GM18907 (cell line): ENCODE measurements around the gene CDK5RAP3.
A peak's percentile ranks its signal among the peaks of the same experiment; 100 is the strongest.
"Not testable (repeated sequence)": the region's sequence is repeated elsewhere in the genome, so short reads cannot be mapped to it uniquely, and the experiment has no call there.

Source experiments
- ATAC-seq: cut with Tn5 transposase; IDR thresholded peaks from one replicate; pipeline ENCODE4 v1.9.1; 2021; ENCODE audit warnings: mild to moderate bottlenecking, moderate library complexity; ENCODE audit not compliant: unreplicated experiment

Gene CDK5RAP3

DNA sequence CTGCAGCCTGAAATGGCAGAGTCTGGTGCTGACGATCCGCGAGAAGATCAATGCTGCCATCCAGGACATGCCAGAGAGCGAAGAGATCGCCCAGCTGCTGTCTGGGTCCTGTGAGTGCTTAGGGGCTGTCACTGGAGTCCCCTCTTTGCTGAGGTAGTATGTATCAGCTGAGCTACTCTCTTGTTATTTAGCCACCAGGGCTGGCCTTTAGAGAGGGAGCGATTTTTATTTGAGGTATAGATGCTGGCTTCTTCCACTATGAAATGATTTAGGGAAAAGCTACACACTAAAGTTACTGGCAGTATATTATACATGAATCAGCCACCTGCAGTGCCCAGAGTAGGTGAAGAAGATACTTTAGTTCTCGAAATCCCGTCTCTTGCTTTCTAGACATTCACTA, 2.6 kb downstream of the CDK5RAP3 start:
- ATAC-seq, result no peak

DNA sequence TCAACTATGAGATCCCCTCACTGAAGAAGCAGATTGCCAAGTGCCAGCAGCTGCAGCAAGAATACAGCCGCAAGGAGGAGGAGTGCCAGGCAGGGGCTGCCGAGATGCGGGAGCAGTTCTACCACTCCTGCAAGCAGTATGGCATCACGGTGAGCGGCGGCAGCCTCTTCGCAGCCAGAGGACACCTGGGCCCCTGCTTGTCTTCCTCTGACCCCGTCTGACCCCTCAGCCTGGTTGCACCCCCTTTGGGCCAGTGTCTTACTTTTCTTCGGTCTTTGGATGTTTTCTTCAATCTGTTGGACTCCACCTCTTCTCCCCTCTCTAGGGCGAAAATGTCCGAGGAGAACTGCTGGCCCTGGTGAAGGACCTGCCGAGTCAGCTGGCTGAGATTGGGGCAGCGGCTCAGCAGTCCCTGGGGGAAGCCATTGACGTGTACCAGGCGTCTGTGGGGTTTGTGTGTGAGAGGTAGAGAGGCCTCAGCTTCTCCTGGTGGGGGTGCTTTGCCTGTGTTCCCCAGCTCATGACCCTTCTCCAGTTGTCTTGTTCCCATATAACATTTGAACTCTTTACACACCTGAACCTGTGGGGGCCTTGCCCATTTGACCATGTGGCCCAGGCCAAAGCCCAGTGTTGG, 4.4 kb downstream of the CDK5RAP3 start:
- no peak for ATAC-seq

DNA sequence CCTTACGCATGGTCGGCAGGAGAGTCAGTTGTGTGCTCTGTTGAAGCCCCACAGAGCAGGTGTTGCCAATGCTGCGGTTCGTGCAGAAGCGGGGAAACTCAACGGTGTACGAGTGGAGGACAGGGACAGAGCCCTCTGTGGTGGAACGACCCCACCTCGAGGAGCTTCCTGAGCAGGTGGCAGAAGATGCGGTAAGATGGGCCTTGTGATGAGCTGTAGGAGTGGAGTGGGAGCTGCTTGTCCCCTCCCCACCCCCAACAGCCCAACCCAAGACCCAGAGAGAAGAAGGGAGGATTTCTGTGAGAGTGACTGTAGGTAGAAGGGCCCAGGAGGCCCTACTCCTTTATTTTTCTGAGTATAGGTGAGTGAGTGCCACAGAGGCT, 4.9 kb downstream of the CDK5RAP3 start:
- no peak for ATAC-seq

DNA sequence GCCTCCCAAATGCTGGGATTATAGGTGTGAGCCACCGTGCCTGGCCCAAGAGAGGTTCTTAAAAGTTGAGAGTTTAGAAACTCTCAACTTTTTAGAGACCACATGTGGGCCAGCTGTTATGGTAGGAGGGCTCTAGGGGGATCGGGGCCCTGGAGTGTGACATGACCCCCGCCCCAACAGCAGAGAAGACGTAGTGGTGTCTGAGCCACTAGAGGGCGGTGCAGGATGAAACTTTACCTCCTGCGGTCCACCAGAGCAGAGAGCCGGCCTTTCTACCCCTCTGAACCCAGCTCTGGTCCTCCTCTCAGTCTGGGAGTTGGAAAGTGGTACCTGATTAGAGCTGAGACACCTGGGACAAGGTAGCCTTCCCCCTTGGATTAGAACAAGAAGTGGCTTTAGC, 7.4 kb downstream of the CDK5RAP3 start:
- ATAC-seq, result peak; percentile 51

DNA sequence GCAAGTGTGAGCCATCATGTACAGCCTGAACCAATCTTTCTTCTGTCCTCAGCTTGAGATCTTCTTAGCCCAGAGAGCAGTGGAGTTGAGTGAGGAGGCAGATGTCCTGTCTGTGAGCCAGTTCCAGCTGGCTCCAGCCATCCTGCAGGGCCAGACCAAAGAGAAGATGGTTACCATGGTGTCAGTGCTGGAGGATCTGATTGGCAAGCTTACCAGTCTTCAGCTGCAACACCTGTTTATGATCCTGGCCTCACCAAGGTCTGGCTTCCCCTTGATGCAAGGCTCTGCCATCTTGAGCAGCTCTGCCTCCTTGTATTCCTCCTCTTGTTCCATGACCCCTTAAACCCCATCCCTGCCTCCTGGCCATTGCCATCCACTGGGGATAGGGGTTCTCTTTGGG, 9.6 kb downstream of the CDK5RAP3 start:
- no peak for ATAC-seq

DNA sequence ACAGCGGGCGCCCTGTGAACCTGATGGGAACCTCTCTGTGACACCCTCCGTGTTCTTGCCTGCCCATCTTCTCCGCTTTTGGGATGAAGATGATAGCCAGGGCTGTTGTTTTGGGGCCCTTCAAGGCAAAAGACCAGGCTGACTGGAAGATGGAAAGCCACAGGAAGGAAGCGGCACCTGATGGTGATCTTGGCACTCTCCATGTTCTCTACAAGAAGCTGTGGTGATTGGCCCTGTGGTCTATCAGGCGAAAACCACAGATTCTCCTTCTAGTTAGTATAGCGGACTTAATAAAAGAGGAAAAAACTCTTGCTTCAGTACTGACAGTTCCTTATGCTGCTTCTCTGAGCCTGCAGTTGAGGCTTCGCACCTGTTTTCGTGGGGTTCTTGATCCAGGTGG, 10.5 kb downstream of the CDK5RAP3 start:
- no peak for ATAC-seq

DNA sequence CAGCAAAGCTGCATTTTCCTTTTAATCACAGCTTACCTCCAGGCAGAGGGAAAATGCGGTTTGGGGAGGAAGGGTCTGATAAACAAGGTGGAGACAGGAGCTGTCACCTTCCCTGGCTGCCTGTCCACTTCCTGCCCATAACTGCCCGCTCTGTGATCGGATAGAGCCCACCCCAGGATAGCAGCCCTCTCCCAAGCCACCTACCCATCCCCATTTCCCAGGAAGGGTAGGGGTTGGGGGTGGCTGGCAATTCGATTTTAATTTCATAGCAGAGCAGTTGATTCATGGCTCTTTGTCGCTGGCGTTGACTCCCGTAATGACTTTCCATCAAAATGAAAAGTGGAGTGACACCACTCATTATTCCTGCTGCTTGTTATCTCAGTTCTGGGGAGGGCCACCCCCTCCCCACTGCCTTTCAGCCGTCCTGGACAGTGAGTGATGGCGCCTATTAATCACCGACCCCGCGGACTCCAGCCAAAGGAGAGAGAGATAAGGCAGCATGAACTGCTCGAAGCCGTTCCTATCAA, 11.2 kb downstream of the CDK5RAP3 start:
- no peak for ATAC-seq

DNA sequence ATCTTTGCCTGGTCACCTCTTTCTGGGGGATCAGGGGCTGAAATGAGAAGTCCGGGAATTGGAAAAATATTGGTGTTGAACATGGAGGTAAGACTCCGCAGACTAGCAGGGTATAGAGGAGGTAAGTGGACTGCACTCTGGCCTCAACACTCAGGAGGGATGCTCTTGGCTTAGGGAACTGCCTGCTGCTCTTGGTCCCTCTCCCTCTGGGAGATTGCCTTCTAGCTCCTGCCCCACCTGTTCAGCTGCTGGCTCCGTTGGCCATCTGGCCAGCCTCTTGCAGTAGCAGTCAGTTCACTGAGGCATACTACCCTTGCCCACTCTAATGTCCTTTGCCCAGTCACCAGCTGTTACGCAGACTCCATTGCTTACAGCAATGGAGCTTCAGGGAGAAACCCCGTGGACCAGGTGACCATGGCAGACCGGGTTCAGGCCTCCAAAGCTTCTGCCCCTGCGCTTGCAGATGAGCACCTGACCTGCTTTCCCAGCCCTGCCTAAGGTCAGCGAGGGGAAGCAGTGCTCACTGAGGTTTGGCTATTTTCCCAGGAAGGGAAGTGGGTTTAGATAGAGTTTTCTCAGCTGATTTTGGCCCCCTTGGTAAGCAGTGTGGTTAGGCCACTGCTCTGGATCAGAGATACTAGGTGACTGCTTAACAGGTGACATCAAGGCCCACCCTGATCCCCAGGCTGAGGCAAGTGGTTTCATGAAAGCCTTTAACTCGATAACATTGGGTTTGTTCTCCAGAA, 11.9 kb downstream of the CDK5RAP3 start:
- no peak for ATAC-seq

DNA sequence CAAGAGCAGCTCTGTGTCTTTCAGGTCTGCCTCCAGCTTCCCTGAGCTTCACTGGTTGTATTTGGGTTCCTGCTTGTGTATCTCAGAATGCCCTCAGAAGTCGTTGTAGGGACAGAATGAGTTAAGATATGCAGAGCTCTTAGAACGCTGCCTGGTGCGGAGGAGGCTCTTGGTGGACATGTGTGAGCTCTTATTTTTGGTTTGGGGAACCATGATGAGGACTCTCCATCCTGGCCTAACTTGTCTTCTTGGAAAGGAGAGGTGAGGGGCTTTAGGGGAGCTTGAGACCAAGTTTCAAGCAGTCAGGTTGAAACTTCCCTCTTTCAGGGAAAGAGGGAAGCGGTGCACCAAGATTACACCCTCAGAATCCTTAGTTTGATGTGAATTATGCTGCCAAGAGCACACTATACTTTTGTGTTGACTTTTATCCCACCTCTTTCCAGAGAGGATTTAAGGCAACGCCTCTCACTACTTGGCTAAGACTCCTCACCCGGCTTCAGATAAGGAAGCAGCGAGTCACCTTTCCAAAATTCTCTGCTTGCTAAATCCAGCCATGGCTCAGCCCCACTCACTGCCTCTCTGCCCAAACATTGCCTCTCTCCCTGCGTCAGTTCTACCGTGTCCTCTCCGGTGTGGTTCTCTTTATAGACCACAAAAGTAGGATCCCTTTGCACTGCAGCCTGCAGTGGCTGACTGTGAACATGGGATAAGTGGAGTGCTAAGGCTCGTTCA, 12.7 kb downstream of the CDK5RAP3 start:
- no peak for ATAC-seq

DNA sequence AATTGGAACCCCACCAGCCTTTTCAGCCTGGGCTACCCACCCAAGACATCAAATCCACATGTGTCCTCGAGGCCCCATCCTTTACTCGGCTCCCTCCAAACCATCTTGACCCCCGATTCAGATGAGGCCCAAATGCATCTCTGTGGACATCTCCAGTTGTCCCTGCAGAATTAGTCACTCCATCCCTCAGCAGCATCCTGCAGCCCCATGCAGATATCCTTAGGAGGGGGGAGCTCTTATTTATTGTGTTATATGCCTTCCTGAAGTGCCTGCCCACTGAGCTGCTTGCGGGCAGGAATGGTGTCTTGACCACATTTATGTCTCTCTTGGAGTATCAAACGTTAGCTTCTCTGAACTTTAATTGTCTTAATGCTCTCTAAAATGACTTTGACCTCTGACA, 15.6 kb downstream of the CDK5RAP3 start:
- no peak for ATAC-seq

DNA sequence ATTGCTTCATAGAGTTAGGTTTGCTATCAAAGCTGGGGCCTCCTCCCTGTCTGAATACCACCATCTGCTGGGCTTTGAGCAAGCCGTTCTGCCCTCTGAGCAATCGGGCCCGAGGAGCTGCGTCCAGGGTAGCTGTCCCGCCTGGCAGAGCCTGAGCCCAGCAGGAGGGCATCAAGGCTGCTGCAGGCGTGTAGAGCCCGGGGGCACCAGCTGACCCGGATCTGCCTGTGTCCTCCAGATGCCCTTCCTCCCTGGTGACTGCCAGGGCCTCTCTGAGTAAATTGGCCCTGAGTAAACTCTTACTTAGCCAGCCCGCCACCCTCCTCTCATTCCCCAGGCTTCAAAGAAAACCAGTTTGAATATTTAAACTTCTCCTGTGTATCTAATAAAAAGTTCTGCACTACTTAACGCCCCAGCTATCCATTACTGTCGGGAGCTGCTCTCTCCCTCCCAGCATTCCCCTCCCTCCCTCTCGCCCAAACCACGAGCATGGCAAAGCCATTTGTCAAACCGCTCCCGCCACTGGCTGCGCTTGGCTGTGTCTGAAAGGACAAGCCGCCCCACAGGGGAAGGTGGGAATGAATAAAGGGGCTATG, 16.4 kb downstream of the CDK5RAP3 start:
- no peak for ATAC-seq

DNA sequence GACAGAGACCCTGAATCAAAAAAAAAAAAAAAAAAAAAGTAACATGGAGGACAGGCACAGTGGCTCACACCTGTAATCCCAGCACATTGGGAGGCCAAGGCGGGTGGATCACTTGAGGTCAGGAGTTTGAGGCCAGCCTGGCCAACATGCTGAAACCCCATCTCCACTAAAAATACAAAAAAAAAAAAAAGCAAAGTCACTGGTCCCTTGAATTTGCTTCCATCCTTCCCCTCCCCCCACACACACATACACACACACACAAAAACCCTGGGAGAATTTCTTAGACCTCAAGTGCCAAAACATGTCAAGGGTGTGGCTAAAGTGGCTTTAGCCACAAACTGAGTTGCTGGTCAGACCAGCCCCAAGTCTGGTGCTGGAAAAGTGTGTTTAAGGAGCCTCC, 17.5 kb downstream of the CDK5RAP3 start:
- not testable (repeated sequence) for ATAC-seq

DNA sequence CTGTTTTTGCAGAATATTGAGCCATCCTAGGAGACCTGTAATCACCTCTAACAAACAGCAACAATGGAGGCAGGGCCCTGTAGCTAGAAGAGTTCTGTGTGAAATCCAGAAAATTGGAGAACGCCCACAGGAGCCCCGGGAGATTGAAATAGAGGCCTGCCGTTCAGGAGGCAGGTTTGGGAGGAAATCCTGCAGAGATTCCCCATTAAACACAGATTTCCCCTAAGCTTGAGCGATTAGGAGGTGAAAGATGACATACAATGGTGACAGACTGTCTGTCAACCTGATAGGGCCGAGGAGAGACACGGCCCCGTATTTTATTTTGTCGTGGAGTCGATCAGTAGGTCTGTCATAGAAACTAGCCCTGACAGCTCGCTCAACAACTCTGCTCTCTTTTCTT, 18.2 kb downstream of the CDK5RAP3 start:
- no peak for ATAC-seq

DNA sequence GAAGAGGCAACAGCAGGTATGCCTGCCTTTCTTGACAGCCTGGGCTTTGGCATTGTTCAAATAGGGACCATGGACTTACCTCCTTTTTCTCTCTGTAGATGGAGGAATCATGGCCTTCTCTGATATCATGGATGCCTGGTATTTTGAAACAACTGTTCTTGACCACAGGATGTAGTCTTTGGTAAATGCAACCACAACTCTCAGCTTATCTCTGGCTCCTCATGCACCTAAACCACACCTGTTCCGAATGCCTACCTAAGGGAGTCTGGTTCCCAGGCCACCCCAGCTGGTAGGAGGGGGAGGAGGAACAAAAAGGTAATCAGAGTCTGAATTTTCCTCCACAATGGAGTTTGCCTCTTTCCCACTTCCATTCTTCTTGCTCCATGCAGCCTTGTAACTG, 18.8 kb downstream of the CDK5RAP3 start:
- ATAC-seq, result peak; percentile 62

DNA sequence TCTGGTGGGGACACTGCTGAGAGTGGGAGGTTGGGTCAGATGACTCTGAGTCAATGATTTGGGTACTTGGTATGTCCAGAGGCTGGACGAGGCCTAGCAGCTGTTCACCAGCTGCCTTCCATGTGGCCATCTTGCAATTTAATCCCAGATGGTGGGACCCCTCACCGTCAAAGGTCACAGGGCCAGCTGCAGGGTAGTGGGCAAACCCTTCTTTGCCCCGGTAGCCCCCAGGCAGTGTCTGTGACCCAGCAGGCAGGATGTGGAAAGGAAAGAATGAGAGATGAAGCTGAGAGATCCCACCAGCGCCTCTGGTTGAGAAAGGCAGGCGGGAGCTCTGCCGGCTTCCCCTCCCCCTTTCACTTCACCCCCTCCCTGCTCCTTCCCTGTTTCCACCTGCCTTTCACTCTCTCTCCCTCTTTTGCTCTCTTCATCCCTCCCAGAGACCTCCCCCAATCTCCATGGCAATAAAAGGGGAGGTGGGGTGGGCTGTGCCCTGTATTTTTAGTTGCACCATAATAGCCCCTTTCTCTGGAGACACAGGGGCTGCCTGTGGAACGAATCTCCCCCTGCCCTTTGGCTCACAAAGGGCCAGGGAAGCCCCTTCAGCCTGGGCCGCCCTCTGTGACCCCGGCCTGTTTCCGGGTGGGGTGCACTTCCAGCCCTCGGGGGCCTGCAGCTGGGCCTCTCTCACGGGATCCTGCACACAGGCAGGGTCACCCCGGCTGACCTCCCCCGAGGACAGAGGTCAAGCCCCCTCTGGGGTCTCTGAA, 20.2 kb downstream of the CDK5RAP3 start:
- ATAC-seq, result no peak

DNA sequence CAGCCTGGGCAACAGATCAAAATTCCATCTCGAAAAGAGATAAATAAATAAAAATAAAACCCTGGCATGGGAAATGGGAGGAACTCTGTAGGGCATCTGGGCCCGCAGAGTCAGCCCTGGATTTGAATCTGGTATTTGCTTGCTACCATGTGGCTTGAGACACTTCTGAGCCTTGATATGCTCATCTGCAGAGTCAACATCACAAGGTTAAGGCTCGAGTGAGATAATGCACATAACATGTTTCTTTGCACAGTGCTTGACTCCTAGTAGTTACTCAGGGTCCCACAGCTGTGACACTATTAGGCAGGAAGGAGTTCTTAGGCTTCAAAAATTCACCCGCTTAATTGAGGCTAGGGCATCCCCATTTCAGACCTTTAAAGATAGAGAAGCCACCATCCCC, 21.3 kb downstream of the CDK5RAP3 start:
- no peak for ATAC-seq

DNA sequence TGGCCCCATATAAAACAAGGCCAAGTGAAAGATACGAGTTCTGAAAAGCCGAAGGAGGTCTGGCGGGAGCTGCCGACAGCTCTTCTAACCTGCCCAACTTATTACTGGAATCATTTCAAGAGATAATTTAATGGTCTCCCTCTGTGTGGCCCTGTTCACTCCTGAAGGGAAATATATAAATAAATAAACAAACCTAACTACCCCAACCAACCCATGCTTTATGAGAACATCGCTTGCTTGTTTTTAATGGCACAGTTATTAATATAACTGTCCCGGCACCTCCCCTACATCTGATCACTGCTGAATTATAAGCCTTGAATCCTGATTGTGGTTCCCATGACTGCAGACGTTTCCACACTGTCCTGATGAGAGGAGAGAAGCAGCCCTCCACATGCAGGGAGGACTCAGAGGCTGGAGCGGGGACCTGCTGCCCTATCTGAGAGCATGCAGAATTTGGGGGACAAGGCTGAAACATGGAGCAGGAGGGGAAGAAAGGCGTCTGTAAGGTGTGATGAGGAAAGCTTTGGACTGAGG, 22.2 kb downstream of the CDK5RAP3 start:
- no peak for ATAC-seq

DNA sequence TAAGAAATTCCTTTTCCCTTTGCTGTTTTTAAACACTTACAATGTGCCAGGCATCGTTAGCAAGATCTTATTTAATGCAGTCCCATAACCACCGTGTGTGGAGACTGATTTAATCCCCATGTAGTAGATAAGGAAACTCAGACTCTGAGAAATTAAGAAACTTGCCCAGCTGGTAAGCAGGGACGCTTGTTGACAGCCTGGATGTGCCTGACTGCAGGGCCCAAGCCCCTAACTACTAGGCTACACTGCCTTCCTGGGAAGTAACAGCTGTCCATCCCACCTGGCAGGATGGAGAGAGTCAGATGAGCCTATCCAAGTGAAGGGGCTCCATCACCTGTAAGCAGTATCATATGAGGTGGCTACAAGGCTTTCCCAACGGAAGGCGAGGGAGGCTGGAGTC, 23.1 kb downstream of the CDK5RAP3 start:
- ATAC-seq, result no peak

DNA sequence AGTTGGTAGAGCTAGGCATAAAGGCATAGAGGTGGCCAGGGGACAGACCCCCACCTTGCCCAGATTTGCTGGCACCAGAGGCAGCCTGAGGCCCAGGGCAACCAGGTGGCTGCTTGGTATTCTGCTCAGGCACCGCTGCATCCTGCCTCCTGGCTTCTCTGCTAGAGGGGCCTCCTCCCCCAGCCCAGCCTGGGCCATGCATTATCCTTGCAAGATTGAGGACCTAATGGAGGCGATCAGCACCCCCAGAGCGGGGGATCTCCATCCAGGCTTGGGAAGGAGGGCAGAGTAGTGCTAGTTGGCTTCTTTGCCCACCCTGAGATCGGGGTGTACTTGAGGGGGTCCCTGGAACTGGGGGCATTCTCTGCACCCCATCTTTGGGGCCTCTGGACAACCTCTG, 23.8 kb downstream of the CDK5RAP3 start:
- ATAC-seq, result no peak

DNA sequence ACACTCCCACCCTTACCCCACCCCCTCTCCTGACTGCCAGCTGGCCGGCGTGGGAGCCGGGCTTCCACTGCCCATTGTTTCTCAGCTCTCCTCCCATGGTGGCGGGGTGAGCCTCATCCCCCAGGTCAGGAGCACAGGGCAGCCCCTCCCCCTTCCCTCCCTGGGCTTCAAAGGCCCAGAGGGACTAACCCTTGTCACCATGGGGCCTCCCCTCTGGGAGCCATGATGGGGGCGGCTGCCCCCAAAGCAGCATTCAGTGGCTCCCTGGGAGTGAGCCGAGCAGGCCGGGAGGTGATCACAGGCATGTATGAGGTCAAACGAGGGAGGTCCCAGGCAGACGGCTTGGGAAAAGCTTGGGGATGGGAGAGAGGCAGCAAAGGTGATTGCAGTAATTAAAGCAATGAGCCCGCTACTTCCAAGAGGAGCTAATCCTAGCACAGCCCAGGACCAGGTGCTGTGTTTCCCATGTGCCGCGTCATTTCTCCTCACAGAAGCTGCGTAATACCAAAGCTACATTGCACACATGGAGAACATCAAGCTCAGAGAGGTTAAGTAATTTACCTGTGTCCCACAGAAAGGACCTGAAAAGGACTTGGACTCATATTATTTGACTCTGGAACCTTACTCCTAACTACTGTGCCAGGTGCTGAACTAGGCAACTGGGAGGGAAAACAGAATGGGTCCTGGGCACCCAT, 24.5 kb downstream of the CDK5RAP3 start:
- no peak for ATAC-seq
